HL-60 (cell line): ENCODE data around the gene ESYT2.

Experiments used
- DNase-seq, 2 experiments: peaks; one replicate each; pipeline ENCODE4 v3.0.0-alpha.2; 2010 to 2020; ENCODE audit warnings: low read depth in 1 of 2, low spot score in 1 of 2
- H3K27ac ChIP-seq: fragments of 250-450 bp; sonication (Bioruptor Pico); replicated peaks from 2 replicates; pipeline ENCODE4 v1.5.1; 2020; ENCODE audit warnings: mild to moderate bottlenecking, moderate library complexity
- H3K27me3 ChIP-seq: fragments of 250-450 bp; sonication (Bioruptor Pico); 2 replicates; pipeline ENCODE4 v1.5.1; 2021; ENCODE audit warnings: mild to moderate bottlenecking, moderate library complexity; ENCODE audit not compliant: insufficient read depth, poor library complexity, severe bottlenecking
- H3K4me3 ChIP-seq: replicated peaks from 2 replicates; pipeline ENCODE4 v1.5.1; 2011; ENCODE audit warnings: mild to moderate bottlenecking, control low read depth, low read length; ENCODE audit not compliant: insufficient read depth
- CTCF ChIP-seq: IDR thresholded peaks from one replicate; pipeline ENCODE4 v1.5.1; 2011; ENCODE audit warnings: low read length, control low read depth, inconsistent platforms; ENCODE audit not compliant: insufficient read depth
- GABPA ChIP-seq: IDR thresholded peaks from 2 replicates; pipeline ENCODE4 v1.6.1; 2012; ENCODE audit warnings: low read depth
- POLR2AphosphoS5 ChIP-seq: IDR thresholded peaks from 2 replicates; pipeline ENCODE4 v1.6.1; 2012; ENCODE audit warnings: low read depth
- REST ChIP-seq: IDR thresholded peaks from 2 replicates; pipeline ENCODE4 v1.6.1; 2012; ENCODE audit warnings: low read depth; ENCODE audit not compliant: insufficient replicate concordance
- SPI1 ChIP-seq: IDR thresholded peaks from 2 replicates; pipeline ENCODE4 v1.6.1; 2012; ENCODE audit warnings: low read depth, mild to moderate bottlenecking, borderline replicate concordance

The ESYT2 gene

GRCh38 chr7:158849768-158850544 lies 20.6 kb upstream of the ESYT2 start:
- H3K27ac ChIP-seq: no peak overlapping the region
- H3K27me3 ChIP-seq: no peaks in the 10 kb centered on the region
- H3K4me3 ChIP-seq: no peak overlapping the region
- no peak for DNase-seq
- TF ChIP-seq REST (no peak), SPI1 (no peak), GABPA (no peak), CTCF (no peak), POLR2AphosphoS5 (no peak)

GRCh38 chr7:158849442-158849767 lies 20.1 kb upstream of the ESYT2 start:
- Histone ChIP-seq H3K4me3 (no peak overlapping the region), H3K27ac (no peak overlapping the region), H3K27me3 (no peaks in the 10 kb centered on the region)
- TF ChIP-seq SPI1 (no peak), GABPA (no peak), CTCF (no peak), POLR2AphosphoS5 (no peak), REST (no peak)
- DNase-seq: no peak

GRCh38 chr7:158847451-158847866 lies 18.1 kb upstream of the ESYT2 start:
- H3K27ac ChIP-seq: no peak overlapping the region
- no peaks in the 10 kb centered on the region for H3K27me3 ChIP-seq
- H3K4me3 ChIP-seq: no peak overlapping the region
- DNase-seq: no peak
- TF ChIP-seq CTCF: no peak
- no peak for TF ChIP-seq SPI1
- no peak for TF ChIP-seq REST
- TF ChIP-seq POLR2AphosphoS5: no peak
- no peak for TF ChIP-seq GABPA
